HCT116 (cell line): ENCODE data around the gene APOLD1. TPM values are rescaled to one million over a fixed set of nuclear protein-coding genes. Genes with fewer than 3 reads are reported as not detected.

Experiments used
- ATAC-seq: fragments of 200-7000 bp; cut with Tn5 transposase; 2 replicates; pipeline ENCODE4 v1.9.1; 2020; ENCODE audit warnings: mild to moderate bottlenecking, moderate library complexity
- BruUV-seq: library from RNA; stranded (reverse); fragments of 400-500 nt; replicated peaks from 2 replicates; lab custom pipeline; 2021; lab: Mats Ljungman, UMichigan
- CTCF ChIA-PET: fragments of 300-600 bp; sonication (Branson Sonifier 250); formaldehyde crosslinking; loops from one replicate; lab custom pipeline; 2021; ENCODE audit warnings: antibody characterized with exemption; lab: Charles Lee
- POLR2A ChIA-PET: fragments of 300-600, 350-600 bp; sonication (Branson Sonifier 250); formaldehyde crosslinking; loops from one replicate; lab custom pipeline; 2021; ENCODE audit warnings: antibody characterized with exemption; lab: Charles Lee
- RAD21 ChIA-PET, 2 experiments: fragments of 300-600 bp; sonication (Branson Sonifier 250); formaldehyde crosslinking; loops; one replicate each; lab custom pipeline; 2023; ENCODE audit warnings: low total read pairs in 2 of 2; ENCODE audit not compliant: uncharacterized antibody in 2 of 2, unreplicated experiment in 2 of 2, low non-redundant PET in 1 of 2; lab: Charles Lee
- DNase-seq: peaks from one replicate; pipeline ENCODE4 v3.0.0-alpha.2; 2010; ENCODE audit warnings: low read depth, low spot score
- H2AFZ ChIP-seq: fragments of 200-600 bp; shearing (Covaris generic), sonication (generic); 2 replicates; pipeline ENCODE4 v1.6.1; 2017; ENCODE audit warnings: low read depth, mixed run types, mixed read lengths, antibody characterized with exemption, low read length; ENCODE audit not compliant: poor library complexity, severe bottlenecking
- H3K27ac ChIP-seq: 2 replicates; pipeline ENCODE4 v1.5.1; 2012; ENCODE audit warnings: low read depth, low read length
- H3K27me3 ChIP-seq: fragments of 200-600 bp; sonication (generic); 2 replicates; pipeline ENCODE4 v1.6.1; 2016; ENCODE audit warnings: mixed run types, low read length, mixed read lengths; ENCODE audit not compliant: insufficient read depth
- H3K36me3 ChIP-seq, 2 experiments: fragments of 200-500 bp in 1 of 2; fragments of 200-600 bp in 1 of 2; sonication (Bioruptor generic) in 1 of 2; sonication (generic) in 1 of 2; 2 replicates each; pipeline versions ENCODE4 v1.5.1 to v1.6.1; 2014 to 2016; ENCODE audit warnings: low read length in 2 of 2, inconsistent platforms in 1 of 2, mixed read lengths in 1 of 2, mixed run types in 1 of 2; ENCODE audit not compliant: insufficient read depth in 2 of 2, control insufficient read depth in 1 of 2
- H3K4me1 ChIP-seq, 2 experiments: fragments of 200-600 bp in 1 of 2; sonication (generic) in 1 of 2; 2 replicates each; pipeline versions ENCODE4 v1.5.1 to v1.6.1; 2012 to 2017; ENCODE audit warnings: low read length in 2 of 2, inconsistent platforms in 1 of 2, mild to moderate bottlenecking in 1 of 2, mixed read lengths in 1 of 2, mixed run types in 1 of 2, moderate library complexity in 1 of 2; ENCODE audit not compliant: insufficient read depth in 2 of 2, control insufficient read depth in 1 of 2
- H3K4me2 ChIP-seq: fragments of 200-600 bp; sonication (generic); 2 replicates; pipeline ENCODE4 v1.6.1; 2017; ENCODE audit warnings: mixed run types, low read length, mixed read lengths
- H3K4me3 ChIP-seq, 2 experiments: fragments of 200-600 bp in 1 of 2; sonication (generic) in 1 of 2; replicated peaks in 1 of 2; 2 replicates each; pipeline ENCODE4 v1.5.1; 2011 to 2016; ENCODE audit warnings: low read length in 2 of 2, control low read depth in 1 of 2, low read depth in 1 of 2, mild to moderate bottlenecking in 1 of 2, mixed read lengths in 1 of 2, mixed run types in 1 of 2
- H3K79me2 ChIP-seq: fragments of 200-600 bp; sonication (generic); 2 replicates; pipeline ENCODE4 v1.6.1; 2017; ENCODE audit warnings: mild to moderate bottlenecking, mixed run types, low read length, moderate library complexity, mixed read lengths; ENCODE audit not compliant: insufficient read depth
- H3K9ac ChIP-seq: fragments of 200-600 bp; sonication (generic); 2 replicates; pipeline ENCODE4 v1.6.1; 2016; ENCODE audit warnings: low read length, mixed read lengths
- H3K9me2 ChIP-seq: fragments of 200-600 bp; sonication (generic), shearing (Covaris generic); 2 replicates; pipeline ENCODE4 v1.6.1; 2017; ENCODE audit warnings: mixed run types, mild to moderate bottlenecking, moderate library complexity; ENCODE audit not compliant: insufficient read depth
- H3K9me3 ChIP-seq, 2 experiments: fragments of 200-500 bp in 1 of 2; fragments of 200-600 bp in 1 of 2; sonication (Bioruptor generic) in 1 of 2; sonication (generic) in 1 of 2; 2 replicates each; pipeline ENCODE4 v1.6.1; 2014 to 2017; ENCODE audit warnings: low read length in 2 of 2, mixed read lengths in 2 of 2, inconsistent platforms in 1 of 2, low read depth in 1 of 2, mild to moderate bottlenecking in 1 of 2, mixed run types in 1 of 2, moderate library complexity in 1 of 2; ENCODE audit not compliant: control insufficient read depth in 1 of 2, insufficient read depth in 1 of 2
- H4K20me1 ChIP-seq: fragments of 200-600 bp; sonication (generic), shearing (Covaris generic); 2 replicates; pipeline ENCODE4 v1.6.1; 2017; ENCODE audit warnings: mixed run types, mild to moderate bottlenecking, moderate library complexity; ENCODE audit not compliant: insufficient read depth
- EGR1 ChIP-seq: IDR thresholded peaks from 2 replicates; pipeline ENCODE4 v1.6.1; 2012; ENCODE audit warnings: low read depth
- EZH2 ChIP-seq: fragments of 200-600 bp; sonication (generic); IDR thresholded peaks from 2 replicates; pipeline ENCODE4 v1.6.1; 2017; ENCODE audit warnings: antibody characterized with exemption, mixed run types
- SIN3A ChIP-seq: IDR thresholded peaks from 2 replicates; pipeline ENCODE4 v1.6.1; 2012; ENCODE audit warnings: low read depth
- intact Hi-C: fragments of 100-400 bp; cut with micrococcal nuclease; formaldehyde crosslinking; loops from 2 replicates; pipeline ENCODE4 v1.10.0; 2022
- total RNA-seq: library from RNA; stranded (reverse); gene quantifications from one replicate; pipeline ENCODE4 v1.2.1, GENCODE V29; 2021; ENCODE audit not compliant: unreplicated experiment
- TF ChIP-seq, protein P1 (sequence below): IDR thresholded peaks from 2 replicates; pipeline ENCODE4 v1.6.1; 2011; ENCODE audit warnings: mild to moderate bottlenecking, low read length, moderate library complexity; ENCODE audit not compliant: insufficient replicate concordance; ENCODE audit errors: extremely low read depth
- TF ChIP-seq, protein P2 (sequence below): IDR thresholded peaks from 2 replicates; pipeline ENCODE4 v1.6.1; 2012

APOLD1 gene
- total RNA-seq, 1 experiment from 2014 or later = 3.9 TPM

DNA sequence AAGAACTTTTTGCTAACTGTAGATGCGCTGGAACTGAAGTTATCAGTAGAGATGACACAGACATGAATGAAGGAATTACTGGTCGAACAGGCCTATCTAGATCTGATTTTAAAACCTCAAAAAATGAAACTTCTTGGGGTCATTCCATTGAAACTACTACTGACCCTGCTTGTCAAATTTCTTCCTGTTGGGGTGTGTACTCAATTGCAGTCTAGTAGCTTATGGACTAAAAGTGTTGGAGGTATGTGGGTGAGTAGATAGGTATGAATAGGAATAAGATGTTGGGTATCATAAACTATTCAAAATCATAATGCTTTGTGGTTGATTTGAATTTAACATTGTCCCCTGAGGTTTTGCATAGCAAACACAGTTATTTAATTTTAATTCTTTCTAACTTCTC is 9.2 kb downstream of the APOLD1 start:
- Histone ChIP-seq H2AFZ (no peak overlapping the region), H3K36me3 (no peaks in the 10 kb centered on the region), H3K4me2 (no peak overlapping the region)

DNA sequence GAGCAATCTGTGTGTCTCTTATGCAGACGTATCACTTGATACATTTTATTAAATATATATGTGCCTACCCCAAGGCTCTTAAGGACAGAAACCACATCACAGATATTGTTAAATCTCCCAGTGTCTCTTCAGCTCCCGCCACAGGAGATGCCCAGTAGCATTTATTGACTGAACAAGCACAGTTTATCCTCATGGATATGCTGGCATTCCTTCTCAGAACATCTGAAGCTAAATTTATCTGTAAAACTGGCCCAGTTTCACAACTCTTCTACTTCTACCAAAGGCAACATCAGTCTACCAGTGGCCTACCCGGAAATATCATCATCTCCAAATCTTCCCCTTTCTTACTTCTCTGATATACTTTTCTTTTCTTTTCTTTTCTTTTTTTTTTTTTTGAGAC is 10.7 kb downstream of the APOLD1 start:
- Histone ChIP-seq H2AFZ (no peak overlapping the region), H3K4me3 (no peak overlapping the region), H4K20me1 (no peaks in the 10 kb centered on the region), H3K9me2 (no peaks in the 10 kb centered on the region), H3K36me3 (no peaks in the 10 kb centered on the region), H3K9me3 (no peaks in the 10 kb centered on the region), H3K79me2 (no peaks in the 10 kb centered on the region), H3K27ac (no peak overlapping the region), H3K4me1 (peaks cover 5 to 31% of the 10 kb centered on the region in 2 experiments), H3K9ac (no peak overlapping the region), H3K27me3 (no peaks in the 10 kb centered on the region), H3K4me2 (no peak overlapping the region)
- no peak for ATAC-seq
- no peak for TF ChIP-seq SIN3A
- TF ChIP-seq, protein P1, sequence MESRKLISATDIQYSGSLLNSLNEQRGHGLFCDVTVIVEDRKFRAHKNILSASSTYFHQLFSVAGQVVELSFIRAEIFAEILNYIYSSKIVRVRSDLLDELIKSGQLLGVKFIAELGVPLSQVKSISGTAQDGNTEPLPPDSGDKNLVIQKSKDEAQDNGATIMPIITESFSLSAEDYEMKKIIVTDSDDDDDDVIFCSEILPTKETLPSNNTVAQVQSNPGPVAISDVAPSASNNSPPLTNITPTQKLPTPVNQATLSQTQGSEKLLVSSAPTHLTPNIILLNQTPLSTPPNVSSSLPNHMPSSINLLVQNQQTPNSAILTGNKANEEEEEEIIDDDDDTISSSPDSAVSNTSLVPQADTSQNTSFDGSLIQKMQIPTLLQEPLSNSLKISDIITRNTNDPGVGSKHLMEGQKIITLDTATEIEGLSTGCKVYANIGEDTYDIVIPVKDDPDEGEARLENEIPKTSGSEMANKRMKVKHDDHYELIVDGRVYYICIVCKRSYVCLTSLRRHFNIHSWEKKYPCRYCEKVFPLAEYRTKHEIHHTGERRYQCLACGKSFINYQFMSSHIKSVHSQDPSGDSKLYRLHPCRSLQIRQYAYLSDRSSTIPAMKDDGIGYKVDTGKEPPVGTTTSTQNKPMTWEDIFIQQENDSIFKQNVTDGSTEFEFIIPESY = no peak
- TF ChIP-seq, protein P2, sequence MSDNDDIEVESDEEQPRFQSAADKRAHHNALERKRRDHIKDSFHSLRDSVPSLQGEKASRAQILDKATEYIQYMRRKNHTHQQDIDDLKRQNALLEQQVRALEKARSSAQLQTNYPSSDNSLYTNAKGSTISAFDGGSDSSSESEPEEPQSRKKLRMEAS = no peak
- no peak for TF ChIP-seq EZH2
- ChIA-PET POLR2A (no interaction called here), RAD21 (no interaction called here), CTCF (no interaction called here)
- no peak for DNase-seq
- intact Hi-C loops = no loop called here
- BruUV-seq = no TSS peak

More for the DNA sequence above, 9.2 kb downstream of the APOLD1 start:
- no peaks in the 10 kb centered on the region for H3K9me3 ChIP-seq
- H3K9me2 ChIP-seq = no peaks in the 10 kb centered on the region
- H3K4me3 ChIP-seq = no peak overlapping the region
- H3K79me2 ChIP-seq = no peaks in the 10 kb centered on the region
- DNase-seq (no peak), ATAC-seq (no peak)
- no peaks in the 10 kb centered on the region for H4K20me1 ChIP-seq
- no peak for TF ChIP-seq EGR1
- BruUV-seq = no TSS peak
- peaks cover 0 to 21% of the 10 kb centered on the region in 2 experiments; a peak in 2 of 4 replicates for H3K4me1 ChIP-seq
- intact Hi-C loops = loop anchor here (5.0 kb wide), 1 partner anchor 123 kb away; no protein-coding TSS in a partner anchor
- ChIA-PET CTCF (no interaction called here), POLR2A (no interaction called here), RAD21 (no interaction called here)
- H3K27ac ChIP-seq = no peak overlapping the region
- no peak overlapping the region for H3K9ac ChIP-seq
- no peaks in the 10 kb centered on the region for H3K27me3 ChIP-seq
